HK-2 (cell line): Measurements from ENCODE around the gene TMEM97.

Experiments
- DNase-seq: peaks from one replicate; pipeline ENCODE4 v3.0.0-alpha.2; 2018; ENCODE audit not compliant: unreplicated experiment

Gene TMEM97

DNA sequence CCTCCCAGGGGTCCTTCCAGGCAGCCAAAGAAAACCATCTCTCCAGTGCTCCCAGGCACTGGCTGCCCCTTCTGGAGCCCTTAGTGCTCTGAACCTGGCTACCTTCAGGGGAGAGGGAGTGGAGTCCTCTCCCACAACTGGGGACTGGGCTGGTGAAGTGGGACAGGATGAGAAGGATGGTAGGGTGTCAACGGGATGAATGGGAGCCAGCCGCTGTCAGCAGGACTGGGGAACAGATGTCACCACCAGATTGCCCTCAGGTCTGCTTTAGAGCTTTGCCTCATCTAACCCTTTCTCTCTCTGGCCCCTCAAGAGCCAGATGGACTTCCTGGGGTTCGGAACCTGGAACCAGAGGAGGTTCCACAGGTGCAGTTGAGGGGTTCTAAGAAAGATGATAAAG, 46.5 kb downstream of the TMEM97 start:
- DNase-seq = no peak

DNA sequence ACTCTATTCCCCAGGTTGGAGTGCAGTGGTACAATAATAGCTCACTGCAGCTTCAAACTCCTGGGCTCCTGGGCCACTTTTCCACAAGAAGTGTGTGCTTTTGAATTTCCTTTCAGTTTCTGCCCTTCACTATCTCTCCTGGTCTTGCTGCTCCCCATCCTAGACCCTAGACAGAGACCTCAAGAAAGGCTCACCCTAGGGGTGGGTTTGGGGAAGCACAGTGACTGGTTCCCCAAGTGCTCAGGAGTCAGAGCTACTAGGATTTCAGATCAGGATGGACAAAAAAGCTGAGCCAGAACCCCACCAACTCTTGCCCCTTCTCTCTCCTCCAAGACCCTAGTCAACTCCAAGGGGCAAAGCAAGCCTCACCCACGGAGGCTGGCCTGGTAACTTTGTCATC, 47.6 kb downstream of the TMEM97 start:
- no peak for DNase-seq

DNA sequence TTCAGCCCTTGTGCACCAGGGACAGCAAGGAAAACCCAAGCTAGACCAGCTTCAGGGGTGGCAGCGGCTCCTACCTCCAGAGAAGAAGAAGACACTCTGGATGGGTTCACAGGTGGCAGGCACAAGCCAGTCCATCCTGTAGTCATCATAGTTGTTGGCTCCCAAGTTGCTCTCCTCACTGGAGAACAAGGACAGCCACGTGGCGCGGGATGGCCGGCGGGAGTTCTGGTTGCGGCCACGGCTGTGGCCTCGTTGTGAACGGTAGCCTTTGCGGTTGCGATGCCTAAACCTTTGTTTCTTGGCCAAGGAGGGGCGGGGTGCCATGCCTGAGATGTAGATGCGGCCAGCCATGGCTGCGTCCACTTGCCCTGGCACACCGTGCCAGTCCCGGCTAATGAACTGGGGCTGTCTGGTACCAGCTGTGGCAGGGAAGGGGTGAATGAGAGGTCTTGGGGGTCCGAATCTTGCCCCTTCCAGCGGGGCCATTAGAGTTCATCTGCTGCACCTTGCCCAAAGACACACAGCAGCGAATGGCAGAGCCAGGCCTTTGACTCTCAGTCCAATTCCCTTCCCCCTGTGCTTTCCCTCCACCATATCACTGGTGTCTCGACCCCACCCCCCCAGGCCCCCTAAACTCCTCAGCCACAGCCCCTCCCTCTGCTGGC, 48.8 kb downstream of the TMEM97 start:
- DNase-seq = no peak

DNA sequence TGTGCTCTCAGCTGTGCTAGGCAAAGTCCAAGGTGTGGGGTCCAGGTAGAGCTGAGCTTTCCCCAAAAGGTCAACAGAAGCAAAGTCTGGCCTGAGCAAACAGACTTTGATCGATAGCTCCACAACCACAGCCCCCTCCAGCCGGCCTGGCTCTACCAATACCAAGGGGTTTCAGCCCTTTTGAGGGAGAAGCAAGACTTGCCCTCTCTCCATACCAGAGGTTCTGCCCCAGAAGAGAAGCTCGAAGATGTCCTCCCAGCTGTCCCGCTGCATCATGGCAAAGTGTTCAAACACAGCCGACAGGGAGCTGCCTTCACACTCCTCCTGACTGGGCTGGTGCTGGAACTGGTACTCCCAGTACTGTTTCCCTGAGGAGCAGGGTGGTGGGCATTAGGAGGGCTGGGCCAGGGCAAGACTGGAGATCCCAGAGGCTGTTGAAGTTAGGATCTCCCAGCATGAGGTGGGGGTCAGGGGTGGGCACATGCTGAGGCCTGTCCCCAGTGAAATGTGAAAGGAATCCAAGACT, 49.4 kb downstream of the TMEM97 start:
- DNase-seq = no peak

DNA sequence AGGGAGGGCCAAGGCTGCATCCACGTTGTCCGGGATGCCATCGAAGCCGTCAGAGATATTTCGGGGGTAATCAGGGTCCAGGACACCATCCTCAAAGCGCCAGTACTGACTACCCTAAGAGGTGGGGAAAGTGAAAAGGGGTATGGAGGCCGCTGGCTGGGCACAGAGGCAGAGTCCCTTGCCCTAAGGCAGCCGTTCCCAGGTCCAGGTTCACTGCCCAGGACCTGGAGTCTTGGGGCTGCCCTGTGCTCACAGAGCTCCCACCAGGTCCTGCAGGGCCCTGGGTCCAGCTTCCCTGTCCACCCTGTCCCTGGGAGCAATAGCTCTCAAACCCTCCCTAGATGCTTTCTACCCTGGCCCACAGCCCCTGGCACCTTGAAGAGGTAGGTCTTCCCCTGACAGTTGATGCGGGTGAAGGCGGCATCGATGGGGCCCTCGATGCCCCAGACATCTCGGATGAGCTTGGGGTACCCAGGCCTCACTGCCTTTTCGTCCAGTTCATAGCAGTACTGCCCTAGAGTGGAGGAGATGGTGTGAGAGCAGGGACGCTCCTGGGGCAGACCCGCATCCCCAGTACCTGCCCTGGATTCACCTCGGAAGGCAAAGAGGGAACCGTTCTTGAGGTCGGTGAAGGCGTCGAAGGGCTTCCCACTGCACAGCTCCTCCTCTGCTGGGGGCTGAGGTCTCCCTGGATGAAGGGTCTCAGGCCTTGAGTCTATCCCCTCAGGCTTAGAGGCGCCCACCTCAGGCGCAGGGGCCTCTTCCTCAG, 50.1 kb downstream of the TMEM97 start:
- DNase-seq = no peak

DNA sequence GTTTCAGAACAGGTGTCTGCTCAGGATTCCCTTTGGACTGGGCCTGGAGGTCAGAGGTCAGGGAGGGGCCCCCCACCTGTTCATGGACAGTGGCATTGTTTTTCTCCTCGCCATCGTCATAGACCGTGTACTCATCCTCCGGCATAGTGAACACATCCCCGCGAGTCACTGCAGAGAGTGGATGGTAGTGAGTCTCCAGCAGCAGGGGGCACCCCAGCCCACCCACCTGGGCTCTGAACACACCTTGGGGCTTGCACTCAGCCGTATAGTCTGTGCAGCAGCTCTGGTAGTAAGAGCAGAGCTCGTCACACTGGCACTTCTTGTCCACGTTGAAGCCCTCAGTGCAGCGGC, 50.7 kb downstream of the TMEM97 start:
- no peak for DNase-seq

DNA sequence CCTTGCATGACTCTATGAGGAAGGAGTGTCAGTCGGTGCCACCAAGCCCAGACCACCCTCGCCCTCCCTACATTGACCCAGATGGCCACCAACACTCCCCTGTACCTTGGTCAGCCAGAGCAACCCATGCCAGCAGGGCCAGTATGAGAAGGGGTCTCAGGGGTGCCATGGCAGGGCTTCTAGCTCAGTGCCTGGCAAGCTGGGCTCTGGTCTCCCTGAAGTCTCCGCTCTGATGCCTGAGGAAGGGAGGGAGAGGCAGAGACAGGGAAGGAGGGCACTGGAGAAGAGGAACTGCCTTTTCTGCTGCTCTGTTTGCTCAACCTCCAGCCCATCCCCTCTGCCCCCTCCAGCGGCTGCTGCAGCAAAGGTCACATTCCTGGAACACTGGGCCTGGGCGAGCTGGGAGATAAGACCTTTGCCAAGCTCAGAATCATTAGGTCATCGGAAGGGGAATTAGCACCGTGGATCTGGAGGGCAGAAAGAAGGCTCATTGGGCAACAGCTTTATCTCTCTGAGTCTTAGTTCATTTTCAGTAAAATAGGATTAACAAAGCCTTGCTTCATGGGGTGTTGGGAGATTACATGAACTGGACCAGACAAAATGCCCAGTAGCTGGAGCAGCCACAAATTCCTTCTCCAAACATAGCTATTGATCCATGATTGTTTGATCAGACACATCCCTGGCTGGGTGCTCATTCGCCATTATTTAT, 51.2 kb downstream of the TMEM97 start, which contains the start of gene VTN:
VTN (minus strand) TSS at position 273 of the 709 bp plus-strand sequence; CDS start at position 169, 104 bp downstream.
- no peak for DNase-seq

DNA sequence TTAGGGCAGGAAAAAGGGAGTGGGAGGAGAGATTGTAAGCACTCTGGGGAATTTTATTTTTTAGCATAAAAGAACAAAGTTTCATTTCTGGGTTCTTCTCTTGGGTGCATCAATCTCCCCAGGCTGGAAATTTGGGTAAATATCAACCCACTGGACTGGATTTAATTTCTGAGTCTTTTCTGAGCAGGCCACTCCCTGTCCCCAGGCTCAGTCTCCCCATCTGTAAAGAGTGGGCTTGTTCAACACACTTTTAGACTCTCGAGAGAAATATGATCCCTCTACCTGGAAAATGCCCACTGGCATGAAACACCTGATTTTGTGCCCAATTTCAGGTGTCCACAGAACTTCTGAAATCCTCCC, 51.7 kb downstream of the TMEM97 start:
- DNase-seq = no peak

DNA sequence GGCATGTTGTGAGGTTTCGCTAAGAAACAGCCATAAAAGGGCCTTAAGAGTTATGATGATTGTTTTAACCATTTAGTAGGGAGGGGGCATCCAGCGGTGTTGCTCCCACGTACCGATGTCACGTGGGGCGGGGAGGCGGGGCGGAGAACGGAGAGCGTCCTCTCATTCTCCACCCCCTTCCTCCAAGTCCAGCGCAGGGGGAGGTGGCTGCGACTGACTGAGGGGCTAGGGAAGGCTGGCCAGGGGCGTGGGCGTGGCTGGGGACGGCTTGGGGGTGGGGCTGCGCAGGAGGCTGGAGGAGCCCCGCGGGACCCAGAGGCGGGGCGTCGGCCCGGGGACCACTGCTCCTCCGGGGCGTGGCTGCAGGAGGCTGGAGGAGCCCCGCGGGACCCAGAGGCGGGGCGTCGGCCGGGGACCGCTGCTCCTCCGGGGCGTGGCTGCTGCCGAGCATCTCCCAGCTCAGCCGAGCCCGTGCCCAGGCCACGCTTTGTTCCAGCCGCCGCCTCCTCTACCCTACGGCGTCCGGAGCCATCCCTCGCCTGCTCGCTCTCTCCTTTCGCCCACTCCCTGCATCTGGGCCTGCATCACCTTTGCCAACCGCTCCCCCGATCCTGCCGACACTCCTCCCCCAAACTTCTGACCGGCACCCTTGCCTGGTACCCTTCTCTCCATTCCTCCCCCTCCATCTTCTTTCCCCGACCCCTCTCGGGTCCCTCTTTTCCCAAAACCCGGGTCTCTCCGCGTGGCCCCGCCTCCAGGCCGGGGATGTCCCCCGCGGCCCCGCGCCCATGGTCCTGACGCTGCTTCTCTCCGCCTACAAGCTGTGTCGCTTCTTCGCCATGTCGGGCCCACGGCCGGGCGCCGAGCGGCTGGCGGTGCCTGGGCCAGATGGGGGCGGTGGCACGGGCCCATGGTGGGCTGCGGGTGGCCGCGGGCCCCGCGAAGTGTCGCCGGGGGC, 52.5 kb downstream of the TMEM97 start, which contains the start of gene SARM1:
SARM1 (plus strand) TSS at position 450 of the 958 bp plus-strand sequence; CDS start at position 789, 339 bp downstream.
- DNase-seq = no peak

DNA sequence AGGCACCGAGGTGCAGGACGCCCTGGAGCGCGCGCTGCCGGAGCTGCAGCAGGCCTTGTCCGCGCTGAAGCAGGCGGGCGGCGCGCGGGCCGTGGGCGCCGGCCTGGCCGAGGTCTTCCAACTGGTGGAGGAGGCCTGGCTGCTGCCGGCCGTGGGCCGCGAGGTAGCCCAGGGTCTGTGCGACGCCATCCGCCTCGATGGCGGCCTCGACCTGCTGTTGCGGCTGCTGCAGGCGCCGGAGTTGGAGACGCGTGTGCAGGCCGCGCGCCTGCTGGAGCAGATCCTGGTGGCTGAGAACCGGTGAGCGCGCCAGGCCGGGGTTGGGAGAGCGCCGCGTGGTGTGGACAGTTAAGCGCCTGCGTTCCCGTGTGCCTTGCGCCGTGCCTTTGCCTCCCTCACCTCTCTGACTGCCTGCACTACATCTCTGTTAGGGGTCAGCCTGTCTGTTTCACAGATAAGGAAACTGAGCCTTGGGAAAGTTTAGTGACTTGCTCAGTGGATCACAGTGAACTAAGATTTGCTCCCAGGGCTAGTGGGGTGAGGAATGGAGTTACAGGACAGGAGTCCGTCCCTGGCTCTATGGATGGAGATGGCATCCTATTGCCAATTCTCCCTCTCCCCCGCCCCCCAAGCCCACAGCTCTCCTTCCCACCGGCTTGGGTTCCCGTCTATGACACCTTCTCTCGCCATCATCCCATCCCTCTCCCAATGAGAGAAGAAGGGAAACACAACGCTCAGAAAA, 53.4 kb downstream of the TMEM97 start:
- no peak for DNase-seq

DNA sequence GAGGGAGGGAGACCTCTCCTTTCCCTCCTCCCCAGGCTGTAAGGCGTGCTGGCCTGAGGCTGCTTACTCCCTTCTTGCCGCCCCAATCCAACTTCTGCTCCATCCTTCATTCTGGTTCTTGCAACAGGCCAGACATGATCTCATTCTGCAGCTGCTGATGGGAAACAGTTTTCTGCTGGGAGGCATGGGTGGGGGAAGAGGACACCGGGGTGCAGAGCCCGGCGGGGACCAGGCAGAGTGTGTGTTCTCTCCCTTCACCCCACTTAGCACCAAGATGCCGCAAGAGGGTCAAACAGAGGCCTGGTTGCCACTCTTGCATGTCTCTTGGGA, 53.9 kb downstream of the TMEM97 start:
- no peak for DNase-seq
